NCI-H2227 (cell line): ENCODE measurements around the gene SLIT3.

Source experiments
- DNase-seq: peaks from one replicate; lab custom pipeline; 2025; ENCODE audit not compliant: unreplicated experiment; lab: John Stamatoyannopoulos, UW

SLIT3 gene

DNA sequence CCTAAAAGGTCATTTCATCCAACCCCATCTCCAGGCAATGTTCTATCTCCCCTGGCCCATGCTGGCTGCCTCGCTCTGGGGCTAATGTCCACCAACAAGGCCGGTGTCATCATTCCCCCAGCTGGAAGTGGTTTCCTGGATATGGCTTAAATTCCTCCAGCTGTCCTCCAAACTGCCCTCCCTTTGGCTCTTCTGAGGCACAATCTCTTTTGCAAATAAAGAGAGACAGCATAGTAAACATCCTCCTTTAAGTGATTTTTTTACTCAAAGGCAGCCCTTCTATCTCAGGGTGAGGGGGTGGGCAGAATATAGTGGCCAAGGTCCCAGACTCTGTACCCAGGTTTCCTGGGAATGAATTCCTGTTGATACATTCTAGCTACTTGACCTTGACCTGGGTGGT lies 604.3 kb downstream of the SLIT3 start:
- DNase-seq = no peak

DNA sequence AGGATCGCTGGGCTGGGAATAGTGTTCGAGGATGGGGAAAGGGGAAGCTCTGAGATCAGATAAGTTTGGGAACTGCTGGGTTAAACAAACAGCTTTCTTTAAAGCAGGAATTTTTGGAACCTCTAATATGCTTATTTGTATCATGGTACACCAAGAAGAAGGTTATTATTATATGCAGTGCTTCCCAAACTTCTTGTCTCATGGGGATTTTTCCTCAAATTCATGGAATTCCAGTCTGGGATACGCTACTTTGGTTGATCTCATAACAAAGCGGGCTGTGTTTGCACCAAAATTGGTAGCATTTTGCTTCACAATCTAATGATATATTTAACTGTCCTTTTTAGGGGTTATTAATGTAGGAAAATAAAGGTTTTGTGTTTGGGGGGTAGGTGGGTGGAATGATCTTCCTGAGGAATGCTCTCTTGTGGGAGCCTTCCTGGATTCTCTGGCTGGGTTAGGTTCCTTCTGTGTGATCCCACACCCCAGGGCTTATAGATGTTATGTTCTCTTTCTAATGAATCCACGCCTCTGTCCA lies 605.6 kb downstream of the SLIT3 start:
- DNase-seq = no peak

DNA sequence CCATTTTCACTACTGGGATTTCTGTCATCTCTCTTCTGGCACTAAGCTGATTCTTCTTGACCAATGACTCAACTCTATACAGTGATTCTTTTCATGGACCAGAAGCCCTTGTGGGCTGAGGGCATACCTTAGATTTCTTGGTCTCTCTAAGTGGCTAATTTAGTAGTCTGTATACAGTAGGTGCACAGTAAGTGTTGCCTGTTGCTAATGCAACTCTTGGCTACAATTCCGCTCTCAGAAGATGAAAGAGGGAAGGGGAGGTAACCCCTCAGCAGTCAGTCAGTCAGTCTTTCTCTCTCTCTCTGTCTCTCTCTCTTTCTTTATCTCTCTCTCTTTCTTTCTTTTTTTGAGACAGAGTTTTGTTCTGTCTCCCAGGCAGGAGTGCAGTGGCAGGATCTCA lies 606.6 kb downstream of the SLIT3 start:
- DNase-seq = no peak

DNA sequence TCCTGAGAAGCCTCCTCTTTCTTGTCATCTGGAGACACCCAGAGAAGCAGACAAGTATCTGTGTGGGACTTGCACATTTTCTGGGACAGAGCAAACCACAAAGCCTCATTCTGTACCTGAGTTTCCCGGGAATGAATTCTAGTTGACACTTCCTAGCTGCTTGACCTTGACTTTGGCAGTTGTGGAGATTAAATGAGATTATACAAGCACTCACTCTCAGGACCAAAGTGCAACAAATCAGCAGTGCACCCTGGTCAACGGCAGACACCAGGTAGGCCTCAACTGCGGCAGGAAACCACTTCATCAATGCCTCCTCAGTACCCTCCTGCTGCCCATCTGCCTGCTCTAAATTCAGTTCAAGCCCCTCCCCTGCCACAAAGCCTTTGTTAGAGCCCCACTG lies 607.1 kb downstream of the SLIT3 start:
- DNase-seq = no peak

DNA sequence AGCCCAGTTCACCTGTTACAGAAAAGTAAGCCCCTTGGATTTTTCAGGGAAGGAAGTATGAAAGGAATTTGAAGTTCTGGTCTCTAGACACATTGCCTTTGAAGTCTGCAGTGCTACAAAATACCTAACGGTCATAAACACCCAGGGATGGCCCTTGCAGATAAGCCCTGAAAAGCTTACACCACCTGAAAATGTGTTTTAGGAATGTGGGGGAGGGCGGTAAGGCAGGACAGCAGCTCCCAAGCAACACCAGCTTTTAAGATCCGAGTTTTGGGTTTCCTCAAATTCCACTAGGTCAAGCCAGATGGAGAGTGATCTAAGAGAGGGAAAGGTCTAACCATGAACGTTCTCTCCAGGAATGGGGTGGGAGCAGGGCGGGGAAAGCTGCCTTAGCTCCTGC lies 607.6 kb downstream of the SLIT3 start:
- DNase-seq = no peak

DNA sequence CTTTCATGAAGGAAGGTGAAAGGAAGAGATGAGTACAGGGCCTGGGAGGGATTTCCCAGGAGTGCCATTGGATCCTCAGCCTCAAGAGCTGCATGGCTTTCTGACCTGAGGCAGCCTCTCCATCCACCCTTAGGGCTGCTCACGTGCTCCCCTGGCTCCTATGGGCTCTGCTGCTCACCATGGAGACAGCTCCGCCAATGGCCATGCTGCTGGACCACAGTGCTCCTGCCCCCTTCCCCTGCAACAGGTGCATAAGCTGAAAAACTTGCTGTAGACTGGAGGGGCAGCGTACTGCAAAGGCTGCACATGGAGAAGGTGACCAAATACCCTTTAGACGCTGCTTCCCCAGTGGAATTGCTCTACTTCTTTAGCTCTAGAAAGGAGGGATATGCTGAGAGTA lies 609.0 kb downstream of the SLIT3 start:
- no peak for DNase-seq

DNA sequence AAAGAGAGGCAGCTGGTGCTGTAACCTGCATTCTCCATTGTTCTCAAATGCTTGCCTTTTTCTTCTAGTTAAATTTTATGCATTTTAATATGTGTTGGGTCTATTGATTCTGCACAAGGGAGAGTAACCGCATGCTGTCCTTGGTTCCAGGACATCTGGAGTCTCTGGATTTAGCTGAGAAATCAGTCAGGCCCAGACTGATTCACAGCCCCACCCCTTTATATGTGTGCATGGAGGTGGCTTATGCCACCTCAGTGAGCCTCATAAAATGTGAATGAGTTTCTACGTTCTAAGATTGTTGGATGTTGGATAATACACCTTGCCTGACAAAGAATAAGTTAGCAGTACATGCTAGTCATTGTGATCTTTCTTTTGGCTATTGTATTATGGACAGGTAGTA lies 611.7 kb downstream of the SLIT3 start:
- no peak for DNase-seq

DNA sequence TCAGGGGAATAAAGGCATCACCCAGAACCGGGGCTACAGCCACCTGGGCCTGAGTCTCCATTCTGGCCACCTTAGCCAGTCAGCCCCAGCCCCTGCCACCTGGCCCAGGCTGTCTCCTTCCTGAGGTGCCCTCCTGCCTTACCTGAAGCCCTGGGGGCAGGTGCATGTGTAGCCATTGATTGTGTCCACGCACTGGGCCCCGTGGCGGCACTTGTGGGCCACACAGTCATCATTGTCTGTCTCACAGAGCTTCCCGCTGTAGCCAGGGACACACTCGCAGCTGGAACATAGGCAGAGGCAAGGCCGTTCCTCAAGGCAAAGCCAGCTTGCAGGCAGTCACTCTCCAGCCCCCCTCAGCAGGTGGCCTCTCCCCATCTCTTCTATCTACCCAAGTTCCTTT lies 614.1 kb downstream of the SLIT3 start:
- no peak for DNase-seq

DNA sequence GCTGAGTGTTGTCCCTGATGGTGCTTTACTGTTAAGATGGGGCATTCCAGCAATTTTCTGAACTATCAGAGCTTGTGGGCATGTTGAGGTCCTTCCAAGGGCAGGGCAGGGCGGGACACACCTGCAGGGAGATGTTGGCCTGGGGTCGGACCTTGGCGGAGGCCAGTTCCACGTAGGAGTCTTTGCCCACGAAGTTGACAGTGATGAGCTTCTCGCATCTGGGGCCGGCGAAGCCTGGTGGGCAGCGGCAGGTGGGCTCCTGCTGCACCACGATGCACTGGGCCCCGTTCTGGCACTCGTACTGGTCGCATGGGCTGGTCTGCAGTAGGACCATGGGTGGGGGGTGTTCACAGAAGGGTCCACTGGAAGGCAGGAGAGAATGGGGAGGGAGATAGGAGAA lies 615.4 kb downstream of the SLIT3 start:
- DNase-seq = no peak

DNA sequence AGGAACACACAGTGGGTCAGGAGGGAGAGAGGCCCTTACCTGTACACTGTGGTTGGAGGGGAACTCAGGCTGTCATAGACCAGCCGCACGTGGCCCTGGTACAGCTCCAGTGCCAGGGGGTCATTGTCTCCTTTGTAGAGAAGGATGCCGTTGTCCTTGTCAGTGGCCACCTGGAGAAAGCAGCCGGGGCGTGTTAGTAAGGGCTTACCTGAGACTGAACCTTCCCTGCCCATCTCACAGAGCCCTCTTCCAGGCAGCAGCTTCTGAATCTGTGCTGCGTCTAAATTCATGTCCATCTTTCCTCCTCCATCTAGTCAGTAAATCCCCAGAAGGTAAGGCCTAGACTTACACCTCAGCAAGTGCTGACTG lies 617.0 kb downstream of the SLIT3 start:
- no peak for DNase-seq

DNA sequence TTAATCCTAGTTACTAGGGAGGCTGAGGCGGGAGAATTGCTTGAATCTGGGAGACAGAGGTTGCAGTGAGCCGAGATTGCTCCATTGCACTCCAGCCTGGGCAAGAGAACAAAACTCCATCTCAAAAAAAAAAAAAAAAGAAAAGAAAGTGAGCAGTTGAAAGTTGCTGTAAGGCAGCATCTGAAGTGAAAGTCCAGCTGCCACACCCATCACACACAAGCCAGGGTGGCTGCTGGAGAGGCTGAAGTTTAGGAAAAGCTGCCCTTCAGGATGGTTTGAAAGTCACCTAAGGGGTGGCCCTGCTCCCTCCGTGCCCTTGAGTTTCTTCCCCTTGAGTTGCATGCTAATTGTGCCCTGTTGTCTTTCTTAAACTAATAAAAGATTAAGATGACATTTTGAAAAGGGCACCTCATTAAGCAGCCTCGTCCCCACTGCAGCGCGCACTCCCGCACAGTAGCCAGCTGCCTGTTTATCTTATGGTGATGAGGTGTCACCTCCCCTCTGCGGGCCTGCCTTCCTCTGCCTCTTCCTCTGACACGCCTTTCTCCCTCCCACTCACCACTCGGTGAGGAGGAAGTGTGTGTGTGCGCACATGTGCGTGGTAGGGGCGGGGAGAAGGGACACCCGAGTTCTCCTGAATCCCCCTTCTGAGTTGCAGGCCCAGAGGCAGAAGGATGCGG lies 617.6 kb downstream of the SLIT3 start:
- DNase-seq = no peak

DNA sequence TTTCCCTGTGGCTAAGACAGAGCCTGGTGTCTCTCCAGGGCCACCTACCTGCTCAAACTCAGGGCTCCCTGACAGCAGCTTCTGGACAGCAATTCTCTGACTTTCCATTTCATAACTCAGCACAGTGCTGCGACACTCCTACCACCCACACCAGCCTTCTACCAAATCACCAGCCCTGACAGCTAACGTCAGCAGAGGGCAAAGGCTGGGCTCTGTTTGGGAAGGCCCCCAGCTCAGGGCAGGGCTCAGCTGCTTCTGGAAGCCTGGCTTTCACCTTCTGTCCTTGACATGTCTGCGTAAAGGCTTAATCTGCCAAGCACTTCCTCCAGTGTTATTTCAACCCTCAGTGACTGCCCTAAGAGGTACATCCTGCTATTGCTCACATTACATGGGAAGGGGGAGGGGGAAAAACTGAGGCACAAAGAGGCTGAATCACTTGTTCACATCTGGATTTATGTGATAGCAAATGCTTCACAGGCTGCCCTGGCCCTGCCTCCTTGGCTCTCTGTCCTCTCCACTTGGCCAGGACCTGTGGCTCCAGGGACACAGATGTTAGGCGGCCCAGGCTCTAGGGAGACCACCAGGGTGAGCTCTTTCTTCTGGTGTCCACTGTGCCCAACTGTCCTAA lies 619.3 kb downstream of the SLIT3 start:
- DNase-seq = no peak

DNA sequence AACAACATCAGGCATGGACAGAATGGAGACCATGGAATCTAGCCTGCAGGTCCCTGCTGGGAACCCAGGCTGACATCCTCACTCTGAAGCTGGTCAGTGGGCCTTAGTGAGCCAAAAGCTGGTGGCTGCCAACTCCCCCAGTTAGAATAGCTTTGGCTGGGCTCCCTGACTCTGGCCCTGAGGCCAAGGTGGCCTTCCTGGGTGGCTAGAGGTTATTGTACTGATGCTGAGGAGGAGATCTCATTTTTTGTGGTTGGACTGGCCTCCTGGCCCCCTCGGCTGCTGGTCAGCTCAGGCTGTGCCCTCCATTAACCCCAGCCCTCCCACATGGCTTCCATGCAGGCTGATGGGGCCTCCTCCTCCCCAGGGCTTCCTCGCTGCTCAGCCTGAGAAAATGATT lies 620.5 kb downstream of the SLIT3 start:
- no peak for DNase-seq

DNA sequence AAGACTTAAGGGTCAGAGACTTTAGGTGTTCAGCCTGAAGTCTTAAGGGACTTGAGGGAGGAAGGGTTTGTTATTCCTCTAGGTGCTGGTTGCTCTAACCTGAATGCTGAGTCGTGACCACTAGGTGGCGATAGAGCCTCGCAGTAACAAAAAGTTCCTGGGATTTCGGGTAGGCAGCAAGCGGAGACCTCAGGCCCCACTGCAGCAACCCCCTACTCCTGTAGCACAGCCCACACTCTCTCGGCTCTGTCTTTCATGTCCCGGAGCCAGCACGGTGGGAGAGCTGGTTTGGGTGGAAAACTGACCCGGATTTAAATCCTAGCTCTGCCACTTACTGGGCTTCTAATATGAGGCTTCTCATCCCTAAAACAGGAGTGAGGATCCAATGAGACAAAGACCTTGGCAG lies 621.4 kb downstream of the SLIT3 start:
- peak; percentile 79 for DNase-seq

DNA sequence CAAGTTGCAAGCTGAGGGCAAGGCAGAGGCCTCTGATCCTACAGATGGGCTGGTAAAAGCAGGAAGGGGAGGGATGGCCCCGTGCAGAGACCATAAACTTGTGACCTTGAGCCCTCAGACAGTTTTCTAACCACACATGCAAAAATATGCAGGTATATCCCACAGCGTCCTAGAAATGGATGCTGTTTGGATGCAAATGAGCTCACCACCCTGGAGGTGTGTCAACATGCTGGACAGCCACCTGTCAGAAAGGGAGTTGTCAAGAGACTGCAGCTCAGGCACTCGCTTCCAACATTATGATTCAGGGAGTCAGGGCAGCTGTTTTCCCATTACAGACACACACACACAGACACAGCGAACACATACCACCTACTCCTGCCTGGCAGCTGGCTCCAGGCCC lies 624.4 kb downstream of the SLIT3 start:
- no peak for DNase-seq

DNA sequence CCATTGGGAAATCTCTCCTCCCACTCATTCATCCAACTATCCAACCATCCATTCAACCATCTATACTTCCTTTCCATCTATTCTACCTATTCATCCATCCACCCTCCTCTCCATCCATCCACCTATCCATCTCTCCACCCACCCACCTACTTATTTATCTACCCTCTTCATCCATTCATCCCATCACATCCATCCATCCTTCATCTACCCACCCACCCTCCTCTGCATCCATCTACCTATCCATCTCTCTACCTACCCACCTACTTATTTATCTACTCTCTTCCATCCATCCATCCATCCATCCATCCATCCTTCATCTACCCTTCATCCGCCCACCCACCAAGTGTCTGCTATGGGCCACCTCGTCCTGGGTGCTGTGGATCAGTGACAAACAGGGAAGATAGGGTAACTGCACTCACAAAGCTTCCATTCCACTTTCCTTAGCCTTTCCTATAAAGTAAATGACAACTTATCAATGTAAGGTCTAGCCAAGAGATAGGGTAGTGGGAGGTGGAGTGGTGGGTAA lies 625.0 kb downstream of the SLIT3 start:
- DNase-seq = no peak

DNA sequence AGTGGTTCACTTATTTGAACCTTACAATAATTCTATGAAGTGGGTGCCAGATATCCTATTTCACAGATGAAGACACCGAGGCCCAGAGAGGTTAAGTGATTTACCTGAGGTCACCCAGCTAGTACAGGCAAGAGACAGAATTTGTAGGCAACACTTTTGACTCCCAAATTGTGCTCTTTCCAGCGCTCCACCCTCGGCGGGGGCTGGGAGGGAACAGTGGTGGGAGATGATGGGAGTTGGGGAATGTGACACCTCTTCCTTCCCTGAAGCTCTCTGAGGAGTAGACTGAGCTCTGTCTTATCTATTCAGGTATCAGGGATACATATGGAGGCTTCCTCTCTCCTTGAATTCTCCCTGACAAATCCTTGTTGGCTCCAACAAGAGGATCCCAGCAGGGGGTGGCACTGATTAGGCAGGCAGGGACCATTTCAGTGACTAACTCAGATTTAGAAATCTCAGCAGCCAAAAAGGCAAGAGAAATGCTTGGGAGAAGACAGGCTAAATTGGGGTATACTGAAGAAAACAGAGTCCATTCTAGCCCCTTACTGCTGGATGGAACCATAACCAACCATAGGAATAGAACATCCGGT lies 626.0 kb downstream of the SLIT3 start:
- no peak for DNase-seq

DNA sequence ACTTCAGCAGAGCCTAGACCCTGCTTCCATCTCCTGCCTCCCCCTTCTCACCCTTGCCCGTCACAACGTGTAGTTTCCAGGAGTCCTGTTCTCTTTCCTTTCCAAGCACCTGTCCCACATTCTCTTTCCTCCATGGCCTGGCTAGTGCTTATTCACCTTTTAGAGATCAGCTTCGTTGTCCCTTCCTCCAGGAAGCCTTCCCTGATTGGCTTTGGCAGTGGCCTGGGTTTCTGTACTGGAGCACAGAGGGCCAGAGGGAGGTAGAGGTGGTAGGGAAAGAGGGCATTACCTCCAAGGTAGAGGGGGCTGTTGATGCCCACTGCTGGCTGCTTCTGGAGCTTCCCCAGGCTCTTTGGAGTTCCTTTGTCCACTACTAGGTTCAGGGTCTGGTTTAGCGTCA lies 628.1 kb downstream of the SLIT3 start:
- no peak for DNase-seq

DNA sequence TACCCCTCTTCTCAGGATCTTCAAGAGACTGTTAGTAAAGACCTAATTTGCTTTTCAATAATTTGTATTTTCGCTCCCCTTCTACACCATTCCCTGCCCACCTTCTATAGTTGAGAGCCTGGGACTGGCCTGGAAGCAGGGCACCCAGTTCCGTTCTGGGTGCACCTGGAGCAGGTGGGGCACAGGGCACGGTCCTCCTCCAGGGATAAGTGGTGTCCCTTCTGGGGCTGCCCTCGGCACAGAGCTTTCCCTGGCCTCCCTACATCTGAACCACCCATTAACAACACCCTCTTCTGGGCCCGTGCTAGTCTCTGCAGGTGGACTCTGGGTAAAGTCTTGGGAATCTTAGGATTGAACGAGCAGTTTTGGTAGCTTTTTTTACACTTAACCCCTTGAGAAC lies 628.9 kb downstream of the SLIT3 start:
- DNase-seq = no peak

DNA sequence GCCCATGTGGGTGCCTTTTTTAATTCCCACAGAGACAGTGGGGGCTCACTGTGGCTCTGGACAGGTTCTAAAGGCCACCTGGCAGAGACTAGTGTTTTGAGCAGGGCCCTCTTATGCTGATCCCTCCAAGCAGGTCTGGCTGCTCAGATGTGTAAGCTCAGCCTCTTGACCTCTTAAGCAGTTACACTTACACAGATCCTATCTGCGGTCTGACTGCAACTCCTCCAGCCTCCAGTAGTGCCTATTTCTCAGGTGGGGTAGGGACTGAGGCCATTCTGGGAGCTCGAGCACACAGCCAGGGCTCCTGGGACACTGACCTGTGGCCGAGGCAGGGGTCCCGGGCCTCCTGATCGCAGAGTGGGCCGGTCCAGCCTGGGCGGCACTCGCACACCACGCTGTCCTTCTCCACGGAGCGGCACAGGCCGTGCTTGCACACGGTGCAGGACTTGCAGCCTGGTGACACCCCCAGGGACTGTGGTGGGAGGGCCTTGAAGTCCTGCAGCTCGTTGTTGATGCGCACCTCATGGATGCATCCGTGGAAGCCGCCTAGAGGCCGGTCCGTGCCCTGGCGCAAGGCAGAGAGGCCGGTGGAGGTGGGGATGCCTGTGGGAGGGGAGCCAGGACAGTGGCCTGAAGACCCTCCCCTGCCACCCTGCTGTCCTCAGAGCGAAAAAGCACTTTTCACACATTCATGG lies 629.9 kb downstream of the SLIT3 start:
- DNase-seq = no peak

DNA sequence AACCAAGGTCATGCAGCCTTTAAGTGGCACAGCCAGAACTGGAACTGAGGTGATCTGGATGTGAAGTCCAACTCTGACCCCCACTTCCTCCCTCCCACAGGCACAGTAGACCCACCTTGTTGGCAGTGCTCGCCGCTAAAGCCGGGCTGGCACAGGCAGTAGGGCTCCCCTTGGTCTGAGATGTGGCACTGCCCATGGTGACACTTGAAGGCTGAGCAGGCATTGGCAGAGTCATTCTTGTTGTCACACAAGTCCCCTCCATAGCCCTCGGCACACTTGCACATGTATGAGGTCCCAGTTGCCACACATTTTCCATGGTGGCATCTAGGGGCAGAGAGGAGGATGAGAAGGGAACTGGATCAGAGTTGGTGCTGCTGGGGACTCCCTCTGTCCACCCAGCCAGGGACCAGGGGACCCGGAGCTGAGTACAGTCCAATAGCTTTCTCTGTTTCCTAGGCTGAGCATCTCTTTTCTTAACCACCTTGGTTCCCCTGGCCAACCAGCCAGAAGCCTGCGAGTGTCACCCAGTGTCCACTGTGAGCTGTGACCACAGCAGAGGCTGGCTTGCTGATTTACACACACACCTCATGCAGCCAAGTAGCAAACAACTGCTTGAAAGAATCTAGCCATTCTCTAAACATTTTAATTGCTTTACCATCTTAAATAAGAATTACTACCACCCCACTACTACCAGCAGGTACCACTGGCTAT lies 631.1 kb downstream of the SLIT3 start:
- DNase-seq = no peak
